HK-2 (cell line): ENCODE results near the gene SLC7A11.

Source experiments
- DNase-seq: peaks from one replicate; pipeline ENCODE4 v3.0.0-alpha.2; 2018; ENCODE audit not compliant: unreplicated experiment

Gene SLC7A11

GRCh38 chr4:138162259-138162658 is 79.9 kb downstream of the SLC7A11 start:
- no peak for DNase-seq

- no peak for DNase-seq
These were observed 80.8 kb downstream of the SLC7A11 start for GRCh38 chr4:138161351-138161750.

- DNase-seq = no peak
These were observed 83.3 kb downstream of the SLC7A11 start for GRCh38 chr4:138158746-138159297.

GRCh38 chr4:138140879-138141278 is 101.3 kb downstream of the SLC7A11 start:
- DNase-seq = no peak

GRCh38 chr4:138138774-138139173 is 103.4 kb downstream of the SLC7A11 start:
- no peak for DNase-seq

- no peak for DNase-seq
These were observed 106.5 kb downstream of the SLC7A11 start for GRCh38 chr4:138135610-138136009.

- no peak for DNase-seq
These were observed 123.9 kb downstream of the SLC7A11 start for GRCh38 chr4:138118270-138118669.

GRCh38 chr4:138115053-138115452 is 127.1 kb downstream of the SLC7A11 start:
- DNase-seq = no peak

GRCh38 chr4:138114434-138114833 is 127.7 kb downstream of the SLC7A11 start:
- DNase-seq = no peak
